DMS53 (cell line): ENCODE data around the gene RUNX1.

Experiments
- DNase-seq: peaks from one replicate; lab custom pipeline; 2025; lab: John Stamatoyannopoulos, UW

RUNX1 gene

DNA sequence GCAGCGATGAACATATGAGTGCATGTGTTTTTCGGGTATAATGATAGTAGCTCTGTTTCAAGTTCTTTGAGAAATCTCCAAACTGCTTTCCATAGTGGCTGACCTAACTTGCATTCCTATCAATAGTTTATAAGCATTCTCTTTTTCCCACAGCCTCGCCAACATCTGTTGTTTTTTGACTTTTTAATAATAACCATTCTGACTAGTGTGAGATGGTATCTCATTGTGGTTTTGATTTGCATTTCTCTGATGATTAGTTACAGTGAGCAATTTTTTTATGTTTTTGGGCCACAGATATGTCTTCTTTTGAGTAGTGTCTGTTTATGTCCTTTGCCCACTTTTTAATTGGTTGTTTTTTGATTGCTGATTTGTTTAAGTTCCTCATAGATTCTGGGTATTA lies 10.6 kb upstream of the RUNX1 start:
- DNase-seq, result no peak

DNA sequence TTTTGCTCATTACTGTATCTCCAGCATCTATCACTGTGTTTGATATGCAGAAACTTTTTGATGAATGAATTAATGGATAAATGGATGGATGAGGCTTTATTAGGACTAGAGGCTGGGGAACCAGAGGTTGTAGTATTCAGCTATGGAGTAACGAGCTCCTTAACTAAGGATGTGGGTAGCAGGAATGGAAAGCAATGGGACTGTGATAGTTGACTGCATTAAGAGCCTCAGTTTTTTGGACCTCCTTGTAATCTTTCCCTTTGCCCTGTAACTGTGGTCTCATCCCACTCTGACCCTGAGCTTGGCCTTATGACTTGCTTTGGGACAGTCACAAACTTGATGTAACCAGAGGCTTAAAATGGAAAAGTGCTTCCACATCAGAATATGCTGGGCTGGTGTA lies 9.0 kb upstream of the RUNX1 start:
- DNase-seq, result no peak

DNA sequence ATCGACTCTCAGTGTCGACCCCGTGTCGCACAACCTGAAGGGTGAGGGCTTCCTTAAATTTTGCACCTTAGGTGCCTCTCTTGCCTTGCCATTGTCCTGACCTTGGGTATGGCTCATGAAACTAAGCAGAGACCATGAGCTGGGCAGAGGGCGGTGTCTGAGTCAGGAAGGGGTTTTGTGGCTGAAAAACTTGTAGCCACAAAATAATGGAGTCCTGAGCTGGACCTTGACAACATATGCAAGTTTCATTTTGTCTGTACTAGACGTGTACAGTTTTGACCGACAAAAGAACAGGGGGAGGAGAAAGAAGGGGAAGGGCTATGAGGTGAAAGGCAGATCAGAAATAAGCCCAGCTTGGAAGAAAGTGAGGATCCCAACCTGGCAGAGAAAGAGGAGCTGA lies 8.3 kb upstream of the RUNX1 start:
- DNase-seq, result no peak

DNA sequence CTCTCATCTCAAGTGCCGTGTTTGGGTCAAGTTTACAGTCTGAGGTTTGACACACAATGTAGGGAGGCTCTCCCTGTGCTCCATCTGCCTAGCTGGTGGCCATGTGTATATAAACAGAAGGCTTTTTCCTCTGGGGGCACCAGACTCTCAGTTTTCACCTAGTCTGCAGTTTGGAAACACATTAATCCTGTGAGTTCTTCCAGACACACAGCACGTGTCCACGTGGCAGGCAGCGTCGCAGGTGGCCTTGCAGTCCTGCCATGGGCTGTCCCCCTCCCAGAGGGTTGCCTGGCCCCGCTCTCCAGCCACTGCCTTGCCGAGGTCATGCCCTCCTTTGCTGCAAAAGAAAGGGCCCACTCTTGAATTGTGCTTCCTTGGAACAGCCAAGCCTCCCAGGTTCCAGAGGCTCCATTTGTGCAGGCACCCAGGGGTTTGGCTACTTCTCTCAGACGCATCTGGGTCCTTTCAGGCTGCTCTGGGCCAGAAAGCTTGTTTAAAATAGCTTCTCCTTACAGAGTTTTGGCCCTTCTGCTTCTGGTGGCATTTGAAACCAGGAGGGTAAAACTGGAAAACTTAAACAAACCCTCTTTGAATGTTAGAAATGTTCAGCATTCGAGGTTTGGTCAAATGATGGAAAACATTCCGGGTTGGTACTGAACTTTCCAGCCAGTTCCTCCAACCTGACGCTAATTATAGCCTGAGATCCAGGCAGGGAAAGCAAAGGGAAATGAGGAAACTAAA lies 4.4 kb upstream of the RUNX1 start:
- DNase-seq, result no peak

DNA sequence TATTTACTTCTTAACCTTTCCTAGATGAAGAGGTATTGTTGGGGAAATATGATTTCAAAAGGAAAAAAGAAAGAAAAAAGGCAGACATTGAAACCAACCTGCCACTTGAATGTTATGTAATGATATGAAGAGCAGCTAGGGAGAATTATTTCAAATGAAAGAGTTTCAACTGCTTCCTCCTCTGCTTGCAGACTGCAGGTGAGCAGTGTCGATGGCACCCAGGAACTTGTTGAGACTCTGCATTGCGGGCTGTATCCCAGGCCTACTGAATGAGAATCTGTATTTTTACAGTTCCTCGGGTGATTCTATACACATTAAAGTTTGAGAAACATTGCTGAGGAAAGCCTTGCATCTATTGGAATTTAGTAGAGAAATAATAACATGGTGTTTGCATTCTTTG lies 3.7 kb upstream of the RUNX1 start:
- DNase-seq, result no peak

DNA sequence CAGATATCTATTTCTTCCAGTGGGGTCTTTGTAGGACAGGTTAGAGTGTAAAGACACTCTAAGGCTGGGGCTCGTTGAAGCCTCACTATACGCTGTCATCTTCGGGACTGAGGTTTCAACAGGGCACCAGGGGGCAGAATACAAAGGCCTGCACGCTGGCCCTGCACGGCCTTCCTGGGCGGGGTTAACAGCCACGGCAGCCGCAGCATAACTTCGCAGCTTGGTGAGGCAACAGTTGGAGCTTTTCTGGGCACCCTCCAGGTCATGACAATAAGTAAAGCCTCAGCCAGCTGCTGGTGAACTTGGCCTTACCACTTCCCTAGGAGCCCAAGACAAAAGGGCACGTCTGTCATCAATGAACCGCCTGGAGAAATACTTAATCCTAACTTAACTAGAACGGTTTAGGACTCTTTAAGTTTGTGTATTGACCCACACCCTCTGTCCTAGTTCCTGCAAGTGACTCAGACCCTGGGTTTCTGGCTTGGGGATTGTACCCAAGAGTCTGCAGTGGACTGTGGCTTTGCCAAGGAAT lies 2.3 kb upstream of the RUNX1 start:
- DNase-seq, result peak; percentile 80

DNA sequence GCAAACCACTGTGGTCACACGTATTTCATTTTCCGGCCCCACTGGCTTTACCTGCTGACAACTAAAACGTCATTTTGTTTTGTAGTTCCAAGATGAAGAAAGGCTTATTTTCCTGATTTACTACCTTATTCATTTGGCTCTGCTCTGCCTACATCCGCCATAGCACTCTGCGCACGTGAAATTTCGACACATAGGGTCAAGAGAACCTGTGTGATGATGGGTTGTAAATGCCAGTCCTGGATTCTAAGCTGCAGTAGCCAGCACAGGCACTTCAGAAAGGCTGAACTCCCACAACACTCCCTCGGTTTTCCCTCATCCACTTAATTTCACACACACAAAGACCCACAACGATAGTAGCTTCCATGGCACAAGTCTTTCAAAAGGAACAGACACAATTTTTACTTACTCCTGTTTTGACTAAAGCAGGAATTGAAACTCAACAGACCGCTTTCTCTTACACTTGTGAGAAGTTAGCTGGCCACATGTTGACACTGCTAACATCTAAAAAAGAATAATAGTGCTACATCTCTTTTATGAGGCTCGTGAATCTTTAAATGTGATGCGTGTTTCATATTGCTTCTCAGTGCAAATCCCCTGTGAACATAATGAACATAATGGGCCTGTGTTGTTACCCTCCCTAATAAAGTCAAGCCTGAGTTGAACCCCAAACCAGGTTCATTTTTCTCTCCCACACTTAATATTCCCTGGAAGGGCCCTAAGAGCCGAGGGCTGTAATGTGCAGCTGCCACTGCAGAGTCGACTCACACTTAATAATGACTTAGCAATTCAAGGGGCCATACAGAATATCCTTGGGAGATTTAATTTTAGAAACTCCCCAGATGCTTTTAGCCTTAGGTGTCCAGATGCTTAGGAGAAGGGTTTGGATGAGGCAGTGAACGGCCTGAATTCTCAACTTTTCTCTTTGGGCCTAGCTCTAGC lies 1.5 kb upstream of the RUNX1 start:
- DNase-seq, result no peak

DNA sequence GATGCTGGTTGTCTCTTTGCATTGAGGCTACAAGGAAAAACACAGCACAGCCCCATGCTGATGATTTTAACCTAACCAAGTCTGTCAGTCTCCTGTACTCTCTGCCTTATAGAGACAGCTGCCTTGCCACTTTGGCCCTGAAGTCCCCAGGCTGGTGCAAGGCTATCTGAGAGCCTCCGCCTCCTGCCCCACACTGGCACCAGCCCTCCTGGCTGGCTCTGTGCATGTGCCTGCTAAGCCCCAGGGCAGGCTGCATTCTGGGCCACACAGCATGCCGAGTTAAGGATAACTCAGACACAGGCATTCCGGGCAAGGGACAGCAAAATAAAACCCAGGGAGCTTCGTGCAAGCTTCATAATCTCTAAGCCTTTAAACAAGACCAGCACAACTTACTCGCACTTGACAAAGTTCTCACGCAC lies 910 bp downstream of the RUNX1 start:
- peak; percentile 55 for DNase-seq

DNA sequence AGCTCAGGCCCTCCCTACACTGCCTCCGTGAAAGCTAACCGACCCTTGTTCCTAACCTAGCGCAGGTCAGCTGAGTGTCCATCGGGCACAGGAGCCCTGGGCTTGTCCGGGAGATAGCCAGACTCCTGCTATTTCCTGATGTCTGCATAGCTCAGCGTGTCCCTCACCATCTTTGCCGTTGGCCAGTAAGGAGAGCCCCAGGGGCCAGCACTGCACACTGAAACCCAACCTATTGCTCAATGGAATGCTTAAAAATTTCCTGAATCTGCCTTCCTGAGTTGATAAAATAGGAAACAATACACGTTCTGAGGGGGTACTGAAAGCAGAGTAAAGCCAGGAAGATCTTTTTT lies 2.2 kb downstream of the RUNX1 start:
- DNase-seq, result peak; percentile 49

DNA sequence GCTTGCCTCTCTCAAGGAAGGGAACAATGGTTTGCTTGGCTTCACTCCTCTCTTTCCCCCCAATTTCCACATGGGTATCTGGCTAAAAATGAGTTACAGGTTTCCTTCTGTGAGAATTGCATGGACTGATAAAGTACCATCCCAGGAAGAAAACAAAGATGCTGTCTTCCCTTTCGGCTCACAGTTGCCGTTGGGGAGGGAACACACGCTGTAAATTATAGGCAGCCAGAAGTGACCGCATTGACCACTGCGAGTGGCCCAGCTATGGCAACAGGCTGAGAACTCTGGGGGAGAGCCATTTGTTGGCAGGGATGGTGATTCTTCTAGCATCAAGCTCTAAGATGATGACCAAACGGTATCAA lies 2.9 kb downstream of the RUNX1 start:
- DNase-seq, result no peak

DNA sequence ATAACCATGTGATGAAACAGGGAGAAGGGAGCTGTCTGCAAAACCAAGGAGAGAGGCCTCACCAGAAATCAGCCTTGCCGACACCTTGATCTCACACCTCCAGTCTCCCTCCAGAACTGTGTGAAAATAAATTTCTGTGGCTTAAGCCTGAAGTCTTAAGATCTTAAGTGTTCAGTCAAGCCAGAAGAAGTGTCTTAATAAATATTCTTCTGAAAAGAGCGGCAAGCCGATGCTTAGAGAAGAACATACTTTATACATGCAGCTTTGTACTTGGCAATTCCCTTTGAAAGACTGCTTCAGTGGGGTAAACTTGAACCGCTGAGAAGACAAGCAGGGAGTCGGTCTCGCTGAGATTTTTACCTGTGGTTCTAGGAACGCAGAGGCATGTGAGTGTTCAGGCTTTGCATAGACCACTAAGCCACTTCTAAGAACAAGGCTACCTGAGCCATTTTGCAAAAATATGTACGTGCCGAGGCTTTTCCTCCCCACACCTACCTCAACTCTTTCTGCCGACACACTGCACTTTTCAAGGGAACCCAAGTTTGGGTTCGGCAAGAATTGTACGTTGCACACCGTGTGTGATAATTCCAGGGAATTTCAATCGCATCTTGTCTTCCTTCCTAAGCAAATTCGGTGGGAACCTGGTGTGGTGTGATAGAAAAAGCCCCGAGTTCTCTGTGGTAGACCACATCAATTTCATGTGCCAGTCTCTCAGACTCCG lies 3.4 kb downstream of the RUNX1 start:
- no peak for DNase-seq

DNA sequence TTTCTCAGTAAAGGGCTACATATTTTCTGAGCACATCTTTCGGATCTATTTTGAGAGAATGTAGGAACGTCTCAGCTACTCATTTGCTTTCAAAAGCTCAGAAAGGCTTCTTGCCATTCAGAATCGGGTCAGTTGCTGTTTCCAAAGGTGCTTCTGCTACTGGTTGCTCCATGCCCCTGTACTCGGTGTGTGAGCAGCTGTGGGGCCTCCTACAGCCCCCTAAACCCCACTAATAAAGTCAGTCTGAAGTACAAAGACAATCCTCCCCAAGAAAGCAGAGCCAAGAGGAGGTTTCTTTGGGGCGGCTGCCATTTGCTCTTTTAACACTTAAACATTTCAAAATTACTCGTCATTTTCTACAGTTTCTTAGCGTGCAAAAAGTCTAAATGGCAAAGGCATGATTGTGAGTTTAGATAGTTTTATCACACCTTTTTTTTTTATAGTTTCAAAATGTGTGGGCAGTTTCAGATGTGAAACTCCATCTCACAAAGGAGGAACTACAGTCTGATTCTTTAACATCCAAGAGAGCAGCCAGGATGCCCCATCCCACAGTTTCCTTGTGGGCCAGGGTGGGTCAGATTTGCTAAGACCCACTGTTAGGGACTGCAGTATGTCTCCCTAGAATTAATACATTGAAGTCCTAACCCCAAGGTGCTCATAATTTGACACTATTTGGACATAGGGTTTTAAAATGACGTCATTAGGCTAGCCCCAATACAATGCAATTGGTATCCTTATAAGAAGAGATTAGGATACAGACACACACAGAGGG lies 4.1 kb downstream of the RUNX1 start:
- DNase-seq, result no peak

DNA sequence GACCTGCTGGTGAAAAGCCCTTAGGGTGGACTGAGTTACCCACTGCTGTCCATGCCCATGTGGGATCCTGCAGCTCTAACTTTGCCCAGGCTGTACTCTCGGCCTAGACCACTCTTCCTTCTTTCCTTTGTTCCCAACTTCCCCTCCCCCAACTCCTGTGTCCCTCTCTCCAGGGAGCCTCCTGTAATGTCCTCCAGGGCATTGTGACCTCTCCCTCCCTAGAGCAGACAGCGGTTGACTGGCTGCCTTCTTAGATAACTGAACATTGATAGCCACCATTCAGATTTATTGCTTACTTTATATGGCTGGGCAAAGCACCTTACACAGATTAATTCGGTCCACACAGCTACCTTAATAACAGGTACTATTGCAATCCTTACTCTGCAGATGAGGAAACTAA lies 5.0 kb downstream of the RUNX1 start:
- DNase-seq, result no peak

DNA sequence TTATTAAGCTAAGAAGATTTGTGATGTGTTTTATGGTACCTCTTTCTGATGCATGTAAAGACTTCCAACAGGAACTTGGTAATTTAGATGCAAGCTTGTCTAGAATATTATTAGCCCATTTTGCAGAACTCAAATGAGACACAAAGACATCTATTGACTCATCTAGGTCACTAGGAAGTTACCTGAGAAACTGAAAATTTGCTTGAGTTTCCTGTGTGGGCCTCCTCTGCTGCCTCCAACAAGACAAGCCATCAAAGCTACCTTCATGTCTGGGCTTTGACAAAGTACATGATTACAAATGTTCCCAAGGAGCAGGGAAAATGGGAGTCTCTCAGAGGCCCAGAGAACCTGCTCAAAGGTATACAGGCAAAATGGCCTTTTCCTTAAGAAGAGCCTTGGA lies 5.6 kb downstream of the RUNX1 start:
- no peak for DNase-seq

DNA sequence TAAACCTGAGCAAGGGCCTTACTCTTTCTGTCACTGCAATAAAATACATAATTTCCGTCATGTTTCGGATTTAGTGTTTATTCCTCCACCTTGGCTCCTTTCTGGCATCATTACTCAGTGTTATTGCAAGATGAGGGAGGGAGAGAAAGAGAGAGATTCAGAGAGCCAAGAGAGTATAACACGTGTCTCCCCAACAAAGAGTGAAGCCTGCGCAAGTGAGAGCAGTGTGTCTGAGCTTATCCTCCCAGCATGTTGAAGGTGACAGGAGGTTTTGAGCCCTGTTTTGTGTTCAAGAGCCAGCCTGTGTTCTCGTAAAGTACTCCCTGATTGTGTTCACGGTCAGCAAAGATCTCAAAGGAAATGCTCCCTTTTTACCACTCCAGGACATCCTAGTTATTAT lies 6.3 kb downstream of the RUNX1 start:
- no peak for DNase-seq

DNA sequence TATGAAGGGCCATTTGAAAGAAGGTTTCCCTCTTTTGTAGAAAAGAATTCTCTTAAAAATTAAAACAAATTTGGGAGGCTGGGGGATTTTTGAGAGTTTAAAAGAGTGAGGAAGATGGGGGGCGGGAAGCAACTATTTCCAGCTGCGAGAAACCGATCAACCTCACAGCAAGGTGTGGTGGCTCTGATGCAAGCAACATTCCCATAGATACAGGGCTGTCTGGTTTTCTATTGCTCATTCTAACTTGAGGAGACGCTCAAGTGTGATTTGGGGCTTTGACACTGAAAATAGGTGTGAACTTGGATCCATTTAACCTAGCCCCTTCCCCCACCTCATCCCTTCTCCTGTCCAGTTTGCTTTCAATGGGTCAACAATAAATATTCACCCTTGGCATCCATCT lies 7.2 kb downstream of the RUNX1 start:
- no peak for DNase-seq

DNA sequence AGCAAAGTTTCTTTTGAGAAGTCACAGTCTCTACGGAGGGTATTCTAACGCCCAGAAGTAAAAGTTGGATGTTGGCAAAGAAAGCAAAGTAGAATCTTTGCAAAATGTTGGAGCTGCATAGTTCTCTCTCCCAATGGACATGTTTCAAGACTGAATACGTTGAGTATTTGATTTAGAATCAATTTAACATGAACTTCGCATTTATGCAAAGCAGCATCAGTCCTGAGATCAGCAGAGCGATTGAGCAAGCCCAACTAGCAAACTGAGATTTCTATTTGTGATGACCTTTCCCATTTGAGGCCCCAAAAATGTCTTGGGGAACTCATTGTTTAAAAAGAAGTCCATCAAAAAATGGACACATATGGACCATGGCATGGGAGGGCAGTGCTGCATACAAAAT lies 8.0 kb downstream of the RUNX1 start:
- DNase-seq, result no peak

DNA sequence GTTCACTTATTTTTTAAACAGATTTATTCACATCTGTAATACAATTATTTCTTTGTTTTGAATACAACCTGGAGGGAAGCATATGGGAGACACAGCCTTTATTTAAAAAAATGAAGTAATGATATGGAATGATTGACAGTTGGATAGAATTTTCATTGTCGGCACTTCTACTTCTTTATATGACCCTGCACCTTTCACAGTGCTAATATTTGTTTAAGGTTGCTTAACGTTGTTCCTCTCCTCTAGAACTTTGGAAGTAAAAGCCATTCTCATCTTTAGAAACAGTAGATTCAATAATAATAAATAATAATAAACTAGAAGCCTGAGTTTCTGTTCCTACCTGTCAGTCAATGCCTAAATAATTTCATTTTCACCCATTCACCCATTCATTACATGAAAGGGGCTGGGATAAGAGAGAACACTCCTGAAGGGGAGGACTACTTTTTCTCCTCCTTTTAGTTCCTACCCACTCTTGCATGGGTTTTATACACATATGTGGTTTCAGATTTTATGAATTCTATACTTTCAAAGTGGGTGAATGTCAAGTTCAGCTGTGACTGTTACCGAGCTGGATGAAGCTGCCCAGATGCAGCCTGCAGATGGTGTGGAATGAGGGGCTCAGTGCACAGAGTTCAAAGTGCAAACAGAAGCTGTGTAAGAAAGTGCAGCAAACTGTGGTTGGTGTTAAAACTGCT lies 9.4 kb downstream of the RUNX1 start:
- peak; percentile 9 for DNase-seq

DNA sequence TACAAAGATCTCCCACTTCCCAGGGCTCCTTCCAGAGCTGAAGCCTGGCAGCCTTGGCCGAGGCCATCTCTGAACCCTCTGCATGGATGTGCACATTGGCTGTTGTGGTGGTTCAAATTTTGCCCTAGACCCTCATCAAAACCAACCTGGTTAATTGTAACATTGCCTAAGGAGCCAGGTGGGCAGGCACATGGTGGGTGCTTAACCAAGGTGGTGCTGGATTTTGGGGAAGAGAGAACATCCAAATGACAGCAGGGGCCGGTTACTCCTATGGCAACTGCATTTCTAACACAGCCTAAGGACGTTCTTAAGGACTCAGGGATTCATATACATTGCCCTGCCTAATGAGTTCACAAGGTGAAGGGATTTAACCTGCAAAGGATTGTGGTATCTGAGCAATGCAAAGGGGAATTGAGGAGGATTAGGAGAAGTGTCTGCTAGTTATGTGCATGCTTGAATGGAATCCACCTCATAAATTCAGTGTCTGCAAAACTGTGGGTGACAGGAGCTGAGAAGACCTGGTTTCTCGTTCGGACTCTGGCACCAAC lies 10.3 kb downstream of the RUNX1 start:
- DNase-seq, result no peak

DNA sequence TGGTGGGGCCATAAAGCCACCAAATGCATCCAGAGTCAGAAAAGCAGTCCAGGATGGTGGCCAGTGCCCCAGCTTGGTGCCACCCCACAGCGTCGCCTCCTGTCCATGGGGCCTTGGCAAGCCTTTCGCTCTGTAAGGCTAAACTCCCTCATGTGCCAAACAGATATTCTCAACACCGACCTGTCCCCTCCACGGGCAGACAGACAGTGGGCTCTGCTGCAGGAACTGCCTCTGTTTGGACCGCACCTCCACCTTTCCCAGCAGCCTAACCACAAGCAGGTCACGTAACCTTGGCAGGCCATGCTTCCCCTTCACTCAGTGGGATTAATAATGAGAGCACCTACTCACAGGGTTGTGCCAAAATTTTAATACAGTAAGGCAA lies 11.7 kb downstream of the RUNX1 start:
- no peak for DNase-seq
